HG03066 (cell line): ENCODE measurements around the gene HMCN1.
A peak's percentile ranks its signal among the peaks of the same experiment; 100 is the strongest.
"Not testable (repeated sequence)": the region's sequence is repeated elsewhere in the genome, so short reads cannot be mapped to it uniquely, and the experiment has no call there.

Experiments
- ATAC-seq: cut with Tn5 transposase; IDR thresholded peaks from one replicate; pipeline ENCODE4 v1.9.1; 2021; ENCODE audit warnings: low read depth; ENCODE audit not compliant: unreplicated experiment

The HMCN1 gene

DNA sequence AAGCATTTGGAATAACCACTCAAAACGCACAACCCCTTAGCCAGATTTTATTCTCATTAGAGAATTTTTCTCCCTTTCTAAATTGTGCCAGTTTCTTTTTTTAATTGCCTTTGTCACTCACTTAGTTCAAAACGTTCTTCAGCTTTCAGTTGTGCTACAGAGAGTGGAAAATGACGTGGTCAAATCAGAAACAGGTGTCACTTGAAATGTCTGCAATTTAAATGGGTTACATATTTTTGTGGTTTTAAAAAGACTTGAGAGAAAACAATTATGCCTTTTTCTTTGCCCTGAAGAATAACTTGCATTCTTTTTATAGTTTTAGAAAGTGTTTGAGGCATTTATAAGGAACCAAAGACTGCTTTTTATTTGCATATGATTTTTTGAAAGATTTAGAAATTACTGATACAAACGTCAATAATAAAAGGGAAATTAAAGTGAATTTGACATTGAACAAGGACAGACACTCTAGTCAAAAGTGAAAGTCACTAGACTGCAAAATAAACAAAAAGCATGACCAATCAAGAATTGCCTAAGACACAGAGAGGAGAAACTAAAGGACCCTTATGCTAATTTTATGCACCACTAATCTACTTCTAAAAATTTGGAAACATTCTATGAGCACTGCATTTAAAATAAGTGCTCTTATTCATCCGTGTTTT lies 449.9 kb downstream of the HMCN1 start:
- ATAC-seq = peak; percentile 60

DNA sequence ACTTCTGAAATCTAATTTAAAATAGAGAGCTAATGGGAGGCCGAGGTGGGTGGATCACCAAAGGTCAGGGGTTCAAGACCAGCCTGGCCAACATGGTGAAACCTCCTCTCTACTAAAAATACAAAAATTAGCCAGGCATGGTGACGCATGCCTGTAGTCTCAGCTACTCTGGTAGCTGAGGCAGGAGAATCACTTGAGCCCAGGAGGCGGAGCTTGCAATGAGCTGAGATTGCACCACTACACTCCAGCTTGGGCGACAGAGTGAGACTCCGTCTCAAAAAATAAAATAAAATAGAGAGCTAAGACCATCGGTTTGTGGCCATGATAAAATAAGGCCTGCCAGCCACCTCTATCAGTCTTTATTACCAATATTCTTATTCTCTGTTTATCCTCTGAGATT lies 452.1 kb downstream of the HMCN1 start:
- not testable (repeated sequence) for ATAC-seq

DNA sequence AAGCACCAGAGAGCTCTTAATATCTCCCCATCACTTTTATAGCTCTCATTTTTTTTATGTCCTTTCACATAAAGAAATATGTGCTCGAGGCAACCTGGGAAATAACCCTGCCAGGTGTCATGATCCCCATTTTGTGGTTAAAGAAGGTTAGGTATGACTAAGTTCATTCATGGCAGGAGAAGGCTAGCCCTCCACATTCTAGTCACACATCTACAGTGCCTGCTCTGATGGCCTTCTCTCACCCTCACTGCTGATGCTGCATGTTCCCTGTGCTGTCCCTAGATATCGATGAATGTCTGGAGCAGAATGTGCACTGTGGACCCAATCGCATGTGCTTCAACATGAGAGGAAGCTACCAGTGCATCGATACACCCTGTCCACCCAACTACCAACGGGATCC lies 453.4 kb downstream of the HMCN1 start:
- ATAC-seq = peak; percentile 41

DNA sequence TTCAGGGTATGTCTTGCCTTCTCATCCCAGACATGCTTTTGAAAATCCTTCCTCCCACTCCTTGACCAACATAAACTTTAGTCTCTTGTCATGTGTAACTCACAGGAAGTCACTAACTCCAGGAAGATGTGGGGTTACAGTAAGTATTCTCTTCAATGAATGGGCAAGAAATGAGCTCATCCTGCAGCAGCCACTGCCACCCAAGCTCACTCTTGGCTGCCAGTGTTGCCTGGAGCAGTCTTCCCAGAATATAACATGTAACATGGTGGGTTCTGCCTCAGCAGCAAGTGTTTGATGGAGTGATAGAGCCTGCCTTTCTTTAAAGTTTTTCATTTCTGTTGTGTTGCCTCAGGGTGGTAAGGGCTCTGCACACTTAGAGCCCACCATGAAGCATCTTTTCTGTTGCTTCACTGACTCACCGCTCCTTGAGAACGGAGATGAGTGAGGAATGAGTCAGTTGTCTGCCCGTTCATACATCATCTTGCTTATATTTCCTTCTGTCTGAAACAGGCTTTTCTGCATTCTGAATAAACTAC lies 453.9 kb downstream of the HMCN1 start:
- no peak for ATAC-seq

DNA sequence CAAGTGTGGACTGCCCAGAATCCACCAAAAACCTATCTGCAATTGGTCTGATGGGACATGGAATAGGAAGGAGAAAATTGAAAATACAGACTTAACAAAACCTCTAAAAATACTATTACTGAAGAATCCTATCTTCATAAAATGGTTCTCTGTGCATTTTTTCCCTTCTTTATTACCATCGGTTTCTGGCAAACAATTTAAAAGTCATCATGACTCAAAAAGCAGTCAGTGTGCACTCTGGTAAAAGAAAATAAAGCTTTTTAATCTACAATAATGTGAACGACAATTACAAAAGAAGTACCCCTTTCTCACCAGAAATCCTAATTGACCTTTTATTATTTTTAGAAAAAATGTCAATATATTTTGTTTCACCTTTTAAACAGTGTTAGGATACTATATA lies 454.5 kb downstream of the HMCN1 start:
- no peak for ATAC-seq

DNA sequence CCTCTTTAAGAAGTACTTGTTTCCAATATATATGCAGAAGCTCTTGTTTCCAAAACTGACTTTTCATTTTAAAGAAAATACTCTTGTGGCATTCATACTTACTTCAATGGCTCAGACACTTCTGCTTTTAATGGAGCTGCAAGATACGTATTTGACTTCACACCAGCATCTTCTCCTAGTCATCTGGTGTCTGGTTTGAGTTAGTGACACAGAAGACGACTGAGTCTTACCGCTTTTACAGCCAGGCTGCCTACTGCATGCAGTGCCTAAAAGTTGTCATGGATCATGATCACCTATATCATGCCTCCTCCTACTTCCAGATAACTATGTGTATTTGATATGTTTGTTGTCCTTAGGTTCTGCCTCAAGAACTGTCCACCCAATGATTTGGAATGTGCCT lies 455.0 kb downstream of the HMCN1 start:
- ATAC-seq = no peak

DNA sequence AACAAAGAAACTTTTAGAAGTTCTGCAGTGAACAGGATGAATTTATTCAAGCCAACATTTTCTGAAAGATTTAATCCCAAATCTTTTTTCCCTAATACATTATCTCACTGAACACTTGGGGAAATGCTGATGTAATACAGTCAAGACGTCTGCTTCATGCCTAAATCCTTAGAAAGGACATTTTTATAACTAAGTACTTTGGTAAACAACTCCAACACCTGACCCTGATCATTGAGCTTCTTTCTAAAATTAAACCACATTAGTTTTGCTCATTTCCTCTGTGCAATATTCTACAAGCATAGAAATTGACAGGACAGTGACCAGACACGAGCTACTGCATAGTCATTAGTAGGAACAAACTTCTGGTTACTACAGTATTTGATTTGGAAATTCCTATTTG lies 457.3 kb downstream of the HMCN1 start:
- ATAC-seq = no peak

DNA sequence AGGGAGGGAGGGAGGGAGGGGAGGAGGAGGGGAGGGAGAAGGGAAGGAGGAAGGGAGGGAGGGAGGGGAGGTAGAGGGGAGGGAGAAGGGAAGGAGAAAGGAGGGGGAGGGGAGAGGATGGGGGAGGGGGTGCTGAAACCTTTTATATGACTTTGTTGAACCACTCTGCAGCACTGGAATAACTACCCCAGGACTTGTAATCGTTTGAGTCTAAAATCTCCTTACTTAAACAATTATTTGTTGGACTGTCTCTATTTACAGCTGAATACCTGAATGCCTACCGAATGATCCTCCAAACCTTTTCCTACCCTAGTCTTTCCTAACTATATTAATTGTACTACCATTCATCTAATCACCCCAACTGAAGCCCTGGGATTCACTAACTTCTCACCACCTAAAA lies 459.0 kb downstream of the HMCN1 start:
- ATAC-seq = no peak

DNA sequence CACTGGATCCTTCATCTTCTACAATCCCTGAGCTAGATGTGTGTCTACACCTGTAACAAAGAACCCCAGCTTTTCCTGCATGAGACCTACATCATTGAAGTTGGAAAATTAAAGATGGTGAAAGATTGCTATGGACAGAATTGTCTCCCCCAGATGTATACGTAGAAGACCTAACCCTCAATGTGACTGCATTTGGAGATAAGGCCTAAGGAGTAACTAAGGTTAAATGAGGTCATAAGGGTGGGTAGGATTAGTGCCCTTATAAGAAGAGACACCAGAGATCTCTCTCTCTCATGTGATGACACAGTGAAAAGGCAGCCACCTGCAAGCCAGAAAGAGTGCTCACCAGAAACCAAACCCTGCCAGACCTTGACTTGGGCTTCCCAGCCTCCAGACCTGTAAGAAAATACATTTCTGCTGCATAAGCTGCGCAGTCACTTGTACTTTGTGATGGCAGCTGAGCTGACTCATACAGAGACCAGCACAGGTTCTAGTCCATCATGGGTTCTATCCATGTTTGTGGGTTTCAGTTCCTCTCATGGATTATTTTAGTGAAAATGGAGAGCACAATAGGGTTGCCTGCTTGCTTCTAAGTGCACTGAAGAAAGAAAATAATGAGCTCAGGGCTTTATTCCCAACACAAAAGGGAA lies 460.0 kb downstream of the HMCN1 start:
- peak; percentile 87 for ATAC-seq

DNA sequence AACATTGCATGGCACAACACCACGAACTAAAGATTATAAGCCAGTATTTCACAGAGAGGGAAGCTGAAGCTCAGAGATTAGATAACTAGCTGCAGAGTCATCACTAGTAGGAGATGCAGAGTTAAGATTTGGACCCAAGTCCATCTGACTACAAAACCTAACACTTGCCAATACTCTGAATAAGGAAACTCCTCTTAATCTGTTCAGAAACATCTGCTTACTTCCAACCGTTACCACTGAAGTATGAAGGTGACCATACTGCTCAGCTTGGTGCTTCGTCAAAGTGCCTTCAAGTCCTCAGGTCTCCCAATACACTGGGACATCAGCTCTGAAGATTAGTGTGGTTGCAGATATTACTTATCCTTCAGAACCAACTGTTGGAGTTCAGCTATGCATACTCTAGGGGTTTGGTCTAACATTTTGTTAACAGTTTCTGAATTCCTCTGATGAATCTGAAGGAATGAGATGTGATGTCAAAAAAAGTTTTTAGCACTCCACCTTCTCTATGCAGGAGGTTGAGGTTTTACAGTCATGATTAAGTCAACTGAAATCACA lies 461.3 kb downstream of the HMCN1 start:
- ATAC-seq = no peak

DNA sequence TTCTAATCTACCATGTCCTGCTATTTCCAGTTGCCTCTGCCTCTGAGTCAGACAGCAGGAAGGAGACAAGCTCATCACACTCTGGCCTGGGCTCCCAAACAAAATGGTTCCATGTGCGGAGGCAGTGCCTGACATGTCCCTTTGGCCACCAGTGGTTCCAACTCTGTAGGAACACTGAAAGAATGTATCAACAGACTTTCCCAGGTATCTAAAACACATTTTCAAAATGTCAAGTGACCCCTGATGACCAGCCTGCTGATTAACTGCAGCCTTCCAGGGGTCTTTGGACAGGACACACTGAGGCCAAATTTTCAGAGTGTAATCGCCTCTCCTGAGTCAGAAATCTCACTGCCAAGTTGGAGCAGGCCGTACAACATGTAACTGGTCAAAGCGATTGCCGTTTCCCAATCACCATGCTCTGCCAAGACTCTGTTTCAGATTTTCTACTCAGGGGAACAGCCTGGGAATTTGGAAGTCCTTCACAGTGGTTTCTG lies 468.1 kb downstream of the HMCN1 start:
- no peak for ATAC-seq

DNA sequence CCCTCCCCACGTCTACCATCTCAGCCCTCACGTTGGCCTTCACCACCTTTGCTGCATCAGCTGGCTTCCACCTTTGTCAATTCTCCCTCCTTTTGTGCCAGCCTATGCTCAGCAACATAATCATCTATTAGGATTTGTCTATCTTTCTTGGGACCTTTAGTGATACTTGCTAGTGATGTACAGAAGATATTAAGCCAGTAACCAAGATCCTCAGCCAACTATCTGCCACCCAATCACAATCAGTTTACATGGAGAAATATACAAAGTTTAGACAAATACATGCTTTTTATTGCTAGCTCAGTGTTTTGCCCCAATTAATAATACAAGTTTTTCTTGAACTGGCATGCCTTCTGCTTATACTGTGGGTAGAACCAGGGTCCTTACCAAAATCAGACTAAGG lies 468.6 kb downstream of the HMCN1 start:
- ATAC-seq = no peak

DNA sequence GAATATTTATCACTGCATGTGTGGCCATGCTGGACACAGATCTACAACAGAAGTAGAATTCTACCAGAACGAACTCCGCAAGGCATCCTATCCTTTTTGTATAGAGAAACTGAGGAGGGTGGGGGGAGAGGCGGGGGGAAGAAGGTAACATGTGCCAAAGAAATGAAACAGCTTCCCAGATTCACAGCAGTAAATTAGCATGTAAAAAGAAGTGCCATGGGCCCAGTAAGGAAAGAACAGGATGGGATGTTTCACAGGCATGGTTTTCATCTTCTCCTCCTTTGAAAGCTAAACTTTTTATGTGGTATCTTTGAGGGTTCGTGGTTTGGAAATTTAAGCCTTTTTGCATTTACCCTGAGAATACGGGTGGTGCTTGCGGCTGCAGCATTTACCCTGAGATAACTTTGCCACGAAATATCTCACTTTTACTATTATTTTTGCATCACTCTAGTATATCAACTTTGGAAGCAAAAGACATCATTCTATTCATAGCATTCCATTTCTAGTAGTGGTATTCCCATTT lies 471.9 kb downstream of the HMCN1 start:
- ATAC-seq = no peak

DNA sequence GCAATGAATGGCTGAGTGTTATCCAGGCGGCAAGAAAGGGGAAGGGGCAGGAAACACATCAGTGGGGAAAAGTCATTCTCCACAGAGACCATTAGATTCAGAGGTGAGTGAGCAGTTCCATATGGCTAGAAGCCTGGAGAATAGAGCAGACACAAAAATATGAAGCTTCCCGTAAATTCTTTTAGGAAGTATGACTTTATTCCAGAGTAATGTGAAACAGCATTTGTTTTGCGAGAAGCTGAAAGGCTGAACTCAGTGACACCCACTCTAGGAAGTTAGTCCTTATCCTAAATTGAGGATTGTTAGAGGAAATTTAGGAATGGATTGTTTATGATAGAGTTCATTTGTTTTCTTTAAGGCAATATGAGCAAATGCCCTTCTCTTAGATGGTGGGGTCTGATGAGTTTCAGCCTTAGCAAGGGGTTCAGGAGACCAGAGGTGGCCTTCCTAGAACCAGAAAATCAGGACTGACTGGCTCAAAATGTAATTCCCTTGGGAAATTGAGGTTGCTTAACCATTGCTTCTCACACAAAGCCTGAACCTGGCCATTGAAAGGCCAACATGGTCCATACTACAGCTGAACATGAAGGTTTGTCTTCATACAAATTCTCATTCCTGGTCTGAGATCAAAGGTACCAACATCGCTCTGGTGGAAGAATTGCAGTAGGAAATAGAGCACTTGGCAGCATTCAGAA lies 473.3 kb downstream of the HMCN1 start:
- ATAC-seq = no peak

DNA sequence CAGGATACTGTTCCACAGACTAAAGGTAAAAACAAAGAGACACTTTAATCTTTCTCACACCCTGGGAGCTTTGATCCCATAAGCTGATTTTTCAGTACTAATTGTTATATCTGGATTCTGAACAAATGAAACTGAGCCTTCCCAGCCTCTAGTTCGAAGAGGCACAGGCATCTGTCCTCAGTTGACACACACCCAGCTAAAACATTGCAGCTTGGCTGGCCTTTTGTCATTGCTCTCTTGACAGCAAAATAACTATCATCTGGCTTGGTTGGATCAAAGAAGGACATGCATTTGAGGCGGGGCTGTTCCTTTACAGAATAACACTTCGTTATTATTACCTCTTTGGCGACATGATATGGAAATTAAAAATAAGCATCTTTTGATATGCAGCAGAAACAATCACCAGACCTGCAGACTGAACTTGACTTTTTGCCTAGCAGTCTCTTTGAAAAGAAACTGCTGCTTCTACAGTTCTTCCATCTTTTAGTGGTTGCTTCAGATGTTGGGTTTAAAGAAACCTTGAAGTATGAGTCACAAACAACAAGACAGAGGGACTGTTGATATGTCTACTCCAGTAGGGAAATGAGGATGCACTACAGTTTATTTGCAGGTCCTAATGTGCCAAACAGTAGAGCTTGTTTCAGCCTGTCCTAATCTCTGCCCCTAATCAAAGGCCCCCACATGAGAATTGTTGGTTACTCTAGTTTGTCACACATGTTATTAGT lies 474.4 kb downstream of the HMCN1 start:
- no peak for ATAC-seq

DNA sequence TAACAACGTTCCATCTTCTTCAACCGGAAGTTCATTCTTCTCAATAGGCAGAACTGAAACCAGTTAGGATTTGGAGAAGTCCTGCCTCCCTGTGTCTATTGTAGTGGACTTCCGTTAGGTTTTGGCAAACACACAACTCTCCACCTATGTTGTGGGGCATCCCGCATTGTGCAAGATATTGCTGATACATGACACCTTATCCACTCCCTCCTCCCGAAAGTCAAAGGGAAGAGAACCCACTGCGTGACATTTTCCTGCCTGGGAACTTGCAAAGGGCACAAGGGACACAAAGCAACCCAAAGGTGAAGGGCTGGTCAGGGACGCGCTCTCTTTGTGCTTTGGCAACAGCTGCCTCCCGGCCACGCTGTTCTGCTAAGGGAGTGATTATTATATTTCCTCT lies 476.1 kb downstream of the HMCN1 start:
- ATAC-seq = no peak

DNA sequence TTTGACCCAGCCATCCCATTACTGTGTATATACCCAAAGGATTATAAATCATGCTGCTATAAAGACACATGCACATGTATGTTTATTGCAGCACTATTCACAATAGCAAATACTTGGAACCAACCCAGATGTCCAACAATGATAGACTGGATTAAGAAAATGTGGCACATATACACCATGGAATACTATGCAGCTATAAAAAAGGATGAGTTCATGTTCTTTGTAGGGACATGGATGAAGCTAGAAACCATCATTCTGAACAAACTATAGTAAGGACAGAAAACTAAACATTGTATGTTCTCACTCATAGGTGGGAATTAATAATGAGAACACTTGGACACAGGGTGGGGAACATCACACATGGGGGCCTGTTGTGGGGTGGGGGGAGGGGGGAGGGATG lies 477.4 kb downstream of the HMCN1 start:
- ATAC-seq = not testable (repeated sequence)

DNA sequence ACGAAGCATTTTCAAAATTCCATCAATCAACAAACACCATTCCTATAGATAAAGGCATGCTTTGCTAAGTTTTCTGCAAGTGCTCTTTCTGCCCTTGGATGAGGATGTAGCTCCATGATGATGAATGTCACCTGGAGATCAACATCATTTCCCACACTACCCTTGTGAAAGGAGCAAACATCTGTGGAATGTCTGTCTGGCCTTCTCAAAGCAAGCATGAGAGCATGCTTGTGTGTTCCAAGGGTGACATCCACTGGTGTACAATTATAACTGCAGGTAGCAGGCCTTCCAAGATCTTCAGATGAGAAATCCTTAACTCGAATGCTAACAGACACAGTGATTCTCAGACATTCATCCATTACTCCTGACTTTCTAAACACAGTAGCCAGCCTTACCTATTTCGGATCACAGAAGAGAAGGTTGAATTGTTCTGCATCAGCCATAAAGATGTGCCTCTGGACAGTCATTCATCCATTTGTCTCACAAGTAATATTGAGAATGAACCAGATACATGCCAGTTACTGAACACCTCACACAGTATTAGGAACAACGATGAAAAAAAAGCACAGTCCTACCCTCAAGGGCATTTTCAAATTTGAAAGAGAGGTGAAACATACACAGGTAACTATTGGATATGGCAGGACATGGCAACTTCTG lies 478.5 kb downstream of the HMCN1 start:
- peak; percentile 93 for ATAC-seq

DNA sequence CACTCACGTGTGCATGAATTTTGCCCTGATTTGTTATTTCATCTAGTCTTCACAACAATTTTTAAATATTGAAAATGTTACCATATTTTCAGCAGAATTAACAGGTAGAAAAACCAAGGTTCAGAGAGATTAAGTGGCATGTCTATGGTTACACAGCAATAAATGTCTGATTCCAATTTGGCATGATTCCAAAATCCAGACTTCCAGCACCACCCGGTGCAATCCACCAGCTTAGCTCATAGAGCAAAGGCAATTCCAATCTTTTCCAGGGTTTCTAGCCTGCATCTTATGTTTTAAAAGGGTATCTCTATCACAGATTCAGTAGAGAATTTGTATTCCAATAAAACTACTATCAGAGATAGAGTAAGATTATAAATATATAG lies 479.0 kb downstream of the HMCN1 start:
- no peak for ATAC-seq

DNA sequence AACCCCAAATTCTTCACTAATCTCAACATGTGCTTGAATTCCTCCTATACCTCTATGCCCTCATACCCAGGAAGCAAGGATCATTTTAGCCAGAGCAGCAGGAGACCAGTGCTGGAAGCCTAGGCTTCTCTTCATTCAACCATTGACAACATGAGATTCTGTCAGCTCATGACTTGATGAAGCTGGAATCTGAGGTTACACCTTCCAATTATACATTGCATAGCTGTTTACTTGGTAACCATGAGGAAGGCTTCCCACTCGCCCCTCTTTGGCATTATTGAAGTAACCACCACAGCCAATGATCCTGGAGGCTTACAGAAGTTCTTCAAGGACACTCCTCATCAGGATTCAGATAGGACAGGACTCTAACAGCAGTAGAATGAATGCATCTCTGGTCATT lies 480.6 kb downstream of the HMCN1 start:
- ATAC-seq = no peak
